HFFc6 (cell line): ENCODE measurements around the gene CSMD2. TPM values are rescaled to one million over a fixed set of nuclear protein-coding genes. Genes with fewer than 3 reads are reported as not detected.

Experiments
- DNase-seq: peaks from one replicate; pipeline ENCODE4 v3.0.0-alpha.2; 2018
- H3K27ac Mint-ChIP-seq: 2 replicates; pipeline ENCODE4 v1.8.0; 2020; ENCODE audit warnings: mild to moderate bottlenecking, mixed read lengths
- H3K27me3 Mint-ChIP-seq: 2 replicates; pipeline ENCODE4 v1.8.0; 2021; ENCODE audit warnings: mild to moderate bottlenecking, moderate library complexity, mixed read lengths; ENCODE audit not compliant: insufficient read depth
- H3K36me3 Mint-ChIP-seq: 2 replicates; pipeline ENCODE4 v1.8.0; 2021; ENCODE audit warnings: low read depth, mixed read lengths
- H3K4me1 Mint-ChIP-seq: 2 replicates; pipeline ENCODE4 v1.8.0; 2020; ENCODE audit warnings: low read depth, mixed read lengths
- H3K4me3 Mint-ChIP-seq: 2 replicates; pipeline ENCODE4 v1.8.0; 2020; ENCODE audit warnings: mild to moderate bottlenecking, moderate library complexity, mixed read lengths
- H3K9me3 Mint-ChIP-seq: 2 replicates; pipeline ENCODE4 v1.8.0; 2020; ENCODE audit warnings: mild to moderate bottlenecking, mixed read lengths
- CTCF ChIP-seq: fragments of 200-600 bp; sonication (generic); IDR thresholded peaks from 2 replicates; pipeline ENCODE4 v1.5.0; 2021; ENCODE audit warnings: antibody characterized with exemption, mild to moderate bottlenecking
- total RNA-seq, 6 experiments: library from RNA; stranded (reverse); fragmentation: NEBNext Ultra II Directional; extraction: Animal tissue kit (Norgen Biotek cat#: 25700); gene quantifications; 2 replicates in 1 of 6; 3 replicates in 5 of 6; pipeline ENCODE4 v1.2.3, GENCODE V29; 2021

CSMD2 gene
- total RNA-seq, 6 experiments from 2014 or later = 0.77 to 3.2 (median 1.2) TPM

- H3K9me3 Mint-ChIP-seq = peaks cover 8% of the 10 kb centered on the region; the same call in 1 of the 2 replicates
- no peak for TF ChIP-seq CTCF
- H3K4me1 Mint-ChIP-seq = no peaks in the 10 kb centered on the region
- peaks cover 8% of the 10 kb centered on the region for H3K27me3 Mint-ChIP-seq
- H3K36me3 Mint-ChIP-seq = no peaks in the 10 kb centered on the region; the same call in 1 of the 2 replicates
- H3K27ac Mint-ChIP-seq = no peak within 1 kb of the TSS
- H3K4me3 Mint-ChIP-seq = no peak within 1 kb of the TSS
- no peak for DNase-seq
Measured at GRCh38 chr1:34176830-34177603, 12.0 kb upstream of the CSMD2 start, which contains the start of gene C1orf94. C1orf94 (plus strand) TSS chr1:34176907; CDS start chr1:34177790, 883 bp downstream.

GRCh38 chr1:34175744-34176143 is 10.7 kb upstream of the CSMD2 start:
- Mint-ChIP-seq H3K4me1 (no peaks in the 10 kb centered on the region), H3K27ac (no peak overlapping the region), H3K4me3 (no peak overlapping the region), H3K27me3 (peaks cover 7% of the 10 kb centered on the region), H3K9me3 (0 out of 2 replicates have a peak, but pooled peaks cover 8% of the 10 kb centered on the region), H3K36me3 (no peaks in the 10 kb centered on the region; the same call in 1 of the 2 replicates)
- no peak for TF ChIP-seq CTCF
- no peak for DNase-seq

- H3K27me3 Mint-ChIP-seq = peaks cover 10% of the 10 kb centered on the region
- H3K36me3 Mint-ChIP-seq = no peaks in the 10 kb centered on the region
- H3K4me1 Mint-ChIP-seq = peaks cover 12% of the 10 kb centered on the region
- H3K4me3 Mint-ChIP-seq = no peak overlapping the region
- DNase-seq = no peak
- H3K9me3 Mint-ChIP-seq = no peaks in the 10 kb centered on the region
- TF ChIP-seq CTCF = no peak
- no peak overlapping the region for H3K27ac Mint-ChIP-seq
Measured at GRCh38 chr1:34167389-34167788, 2.4 kb upstream of the CSMD2 start.

- no peak for DNase-seq
- no peaks in the 10 kb centered on the region for H3K36me3 Mint-ChIP-seq
- peaks cover 12% of the 10 kb centered on the region for H3K4me1 Mint-ChIP-seq
- peaks cover 10% of the 10 kb centered on the region for H3K27me3 Mint-ChIP-seq
- H3K4me3 Mint-ChIP-seq = no peak overlapping the region
- H3K27ac Mint-ChIP-seq = no peak overlapping the region
- H3K9me3 Mint-ChIP-seq = no peaks in the 10 kb centered on the region
- TF ChIP-seq CTCF = no peak
Measured at GRCh38 chr1:34166625-34167361, 1.8 kb upstream of the CSMD2 start.

- no peak for DNase-seq
- Mint-ChIP-seq H3K4me3 (no peak overlapping the region), H3K36me3 (no peaks in the 10 kb centered on the region), H3K27ac (no peak overlapping the region), H3K9me3 (no peaks in the 10 kb centered on the region), H3K4me1 (peaks cover 12% of the 10 kb centered on the region), H3K27me3 (peaks cover 10% of the 10 kb centered on the region)
- no peak for TF ChIP-seq CTCF
Measured at GRCh38 chr1:34166191-34166624, 1.2 kb upstream of the CSMD2 start.
